Natural killer cell treated with Interleukin-12 subunit alpha and Interleukin-12 subunit beta and Interleukin-15 and Interleukin-18, amount 100 ng/mL, for 72 hours (primary cell): ENCODE results near the gene LHFPL2. TPM values are rescaled to one million over a fixed set of nuclear protein-coding genes. Genes with fewer than 3 reads are reported as not detected.

ENCODE experiments used
- ATAC-seq, 2 donors: fragments of 150-1000 bp; cut with Tn5 transposase in 1 of 2; sonication (Bioruptor Pico), chemical (Tn5 transposase) in 1 of 2; 2 replicates each; pipeline ENCODE4 v1.10.0; 2021
- DNase-seq: peaks from one replicate; pipeline ENCODE4 v3.0.0; 2022; ENCODE audit warnings: low spot score
- H3K27ac Mint-ChIP-seq, 2 donors: 1 replicate in 1 of 2; 2 replicates in 1 of 2; pipeline ENCODE4 v1.8.0; 2022; ENCODE audit warnings: mixed read lengths in 2 of 2, mild to moderate bottlenecking in 1 of 2, moderate library complexity in 1 of 2
- H3K27me3 Mint-ChIP-seq, 2 donors: 1 replicate in 1 of 2; 2 replicates in 1 of 2; pipeline ENCODE4 v1.8.0; 2022; ENCODE audit warnings: mixed read lengths in 2 of 2
- H3K36me3 Mint-ChIP-seq: one replicate; pipeline ENCODE4 v1.8.0; 2022; ENCODE audit warnings: mixed read lengths
- H3K4me1 Mint-ChIP-seq, 2 donors: 1 replicate in 1 of 2; 2 replicates in 1 of 2; pipeline ENCODE4 v1.8.0; 2022; ENCODE audit warnings: low read depth in 2 of 2, mixed read lengths in 2 of 2, mild to moderate bottlenecking in 1 of 2
- H3K4me3 Mint-ChIP-seq: one replicate; pipeline ENCODE4 v1.8.0; 2022; ENCODE audit warnings: mixed read lengths
- H3K9me3 Mint-ChIP-seq: 2 replicates; pipeline ENCODE4 v1.8.0; 2022; ENCODE audit warnings: mixed read lengths
- total RNA-seq, 2 donors: library from RNA; stranded (reverse); gene quantifications; one replicate each; pipeline ENCODE4 v1.2.3, GENCODE V29; 2022

LHFPL2 gene
- total RNA-seq, 2 donors from 2014 or later: 0.45 to 1.8 TPM

- ATAC-seq (no peak), DNase-seq (no peak)
- peaks cover 13% of the 10 kb centered on the region in 2 donors for H3K27me3 Mint-ChIP-seq
- no peak overlapping the region for H3K27ac Mint-ChIP-seq
- no peak overlapping the region for H3K4me3 Mint-ChIP-seq
- H3K4me1 Mint-ChIP-seq: peaks cover 17 to 19% of the 10 kb centered on the region in 2 donors
- no peaks in the 10 kb centered on the region for H3K9me3 Mint-ChIP-seq
- H3K36me3 Mint-ChIP-seq: no peaks in the 10 kb centered on the region
Observed at GRCh38 chr5:78550891-78551290, 97.7 kb downstream of the LHFPL2 start.

GRCh38 chr5:78549043-78549442, 99.5 kb downstream of the LHFPL2 start:
- Mint-ChIP-seq H3K4me1 (peaks cover 17 to 18% of the 10 kb centered on the region in 2 donors), H3K4me3 (no peak overlapping the region), H3K27me3 (peaks cover 10% of the 10 kb centered on the region in 2 donors), H3K27ac (no peak overlapping the region), H3K9me3 (no peaks in the 10 kb centered on the region), H3K36me3 (no peaks in the 10 kb centered on the region)
- DNase-seq (no peak), ATAC-seq (peak; percentile 69 to 71)

DNA sequence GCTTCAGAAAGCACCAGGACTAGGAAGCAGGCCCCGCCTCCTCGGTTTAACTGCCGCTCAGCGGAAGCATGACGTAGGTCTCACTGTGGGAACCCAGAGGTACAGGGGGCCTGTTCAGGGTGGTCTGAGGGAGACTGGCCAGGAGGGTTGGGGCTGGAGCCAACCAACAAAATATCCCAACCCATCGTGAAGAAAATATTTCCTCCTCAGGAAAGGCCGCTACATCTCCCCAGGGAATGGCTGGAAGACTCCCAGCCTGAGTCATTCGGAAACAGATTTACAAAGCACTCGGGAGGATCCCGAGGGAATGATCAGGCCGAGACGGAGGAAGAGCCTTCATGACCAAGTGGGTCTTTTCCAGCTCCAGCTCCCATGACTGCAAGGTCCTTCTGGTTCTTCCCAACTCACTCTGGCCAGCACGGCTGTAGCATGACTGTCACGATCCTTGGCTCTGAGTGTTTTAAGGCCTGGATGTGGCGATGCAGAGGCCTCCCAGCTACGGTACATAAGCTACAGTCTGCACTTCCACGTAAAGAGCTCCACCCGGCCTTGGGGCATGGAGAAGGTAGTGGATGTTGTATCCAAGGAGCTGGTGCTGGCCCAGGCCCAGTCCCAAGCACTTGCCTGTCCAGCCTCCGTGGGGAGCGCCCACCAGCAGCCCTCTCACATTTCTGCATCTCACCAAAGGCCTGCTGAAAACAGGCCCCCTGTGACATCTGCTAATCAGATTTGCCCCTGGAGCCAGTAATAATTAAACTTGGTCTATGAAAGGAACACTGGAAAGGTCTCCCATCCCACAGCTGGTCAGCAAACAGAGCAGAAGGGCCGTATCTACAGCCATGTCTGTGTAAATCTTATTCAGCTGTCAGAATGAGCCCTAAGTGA, 100.6 kb downstream of the LHFPL2 start:
- ATAC-seq: no peak
- no peaks in the 10 kb centered on the region for H3K9me3 Mint-ChIP-seq
- no peaks in the 10 kb centered on the region for H3K36me3 Mint-ChIP-seq
- H3K27ac Mint-ChIP-seq: no peak overlapping the region
- H3K4me1 Mint-ChIP-seq: peaks cover 7 to 9% of the 10 kb centered on the region in 2 donors
- H3K27me3 Mint-ChIP-seq: peaks cover 5 to 13% of the 10 kb centered on the region in 2 donors
- H3K4me3 Mint-ChIP-seq: no peak overlapping the region
- no peak for DNase-seq

DNA sequence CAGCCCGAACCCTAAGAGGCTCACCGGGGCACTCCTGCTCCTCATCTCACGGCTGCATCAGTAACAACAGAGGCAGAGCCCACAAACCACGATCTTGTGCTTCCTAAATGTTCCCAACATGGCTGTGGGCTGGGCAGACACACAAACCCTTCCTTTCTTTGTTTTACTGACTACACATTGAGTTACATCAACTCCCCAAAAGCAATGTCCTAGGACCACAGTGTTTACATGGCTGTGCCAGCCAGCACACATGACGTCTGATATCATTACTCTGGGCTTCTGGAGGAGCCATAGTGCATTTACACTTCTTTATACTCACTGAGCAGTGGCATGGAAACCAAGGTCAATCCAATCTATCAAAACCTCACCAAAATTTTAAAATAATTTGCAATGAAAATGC, 101.4 kb downstream of the LHFPL2 start:
- H3K4me1 Mint-ChIP-seq: peaks cover 0 to 4% of the 10 kb centered on the region in 2 donors
- H3K36me3 Mint-ChIP-seq: no peaks in the 10 kb centered on the region
- ATAC-seq (no peak), DNase-seq (no peak)
- no peak overlapping the region for H3K27ac Mint-ChIP-seq
- peaks cover 7 to 14% of the 10 kb centered on the region in 2 donors for H3K27me3 Mint-ChIP-seq
- H3K9me3 Mint-ChIP-seq: no peaks in the 10 kb centered on the region
- no peak overlapping the region for H3K4me3 Mint-ChIP-seq

GRCh38 chr5:78546276-78546996, 102.1 kb downstream of the LHFPL2 start:
- no peaks in the 10 kb centered on the region for H3K36me3 Mint-ChIP-seq
- DNase-seq: no peak
- H3K27me3 Mint-ChIP-seq: peaks cover 7 to 14% of the 10 kb centered on the region in 2 donors
- H3K9me3 Mint-ChIP-seq: no peaks in the 10 kb centered on the region
- H3K4me3 Mint-ChIP-seq: no peak overlapping the region
- no peak overlapping the region for H3K27ac Mint-ChIP-seq
- no peak for ATAC-seq
- H3K4me1 Mint-ChIP-seq: peaks cover 0 to 4% of the 10 kb centered on the region in 2 donors

DNA sequence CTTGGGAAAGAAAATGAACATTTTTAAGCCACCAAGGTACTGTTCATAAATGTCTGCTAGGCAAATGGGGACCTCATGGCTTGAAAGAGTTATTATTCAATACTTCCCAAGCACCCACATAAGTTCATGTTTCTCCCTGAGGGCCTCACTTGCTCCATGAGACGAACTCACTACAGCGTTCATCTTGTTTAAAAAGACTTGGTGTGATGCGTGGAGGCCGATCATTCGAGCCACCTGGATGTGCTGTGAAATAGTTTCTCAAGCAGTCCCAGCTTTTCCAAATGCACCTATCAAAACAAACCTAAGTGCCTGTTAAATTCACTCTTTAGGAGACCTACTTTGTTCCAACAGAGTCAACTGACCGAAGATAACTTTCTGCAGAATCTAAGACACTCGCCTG, 103.2 kb downstream of the LHFPL2 start:
- no peak for DNase-seq

GRCh38 chr5:78544561-78545201, 103.9 kb downstream of the LHFPL2 start:
- Mint-ChIP-seq H3K27me3 (peaks cover 5 to 14% of the 10 kb centered on the region in 2 donors), H3K36me3 (no peaks in the 10 kb centered on the region), H3K4me1 (peaks cover 0 to 4% of the 10 kb centered on the region in 2 donors), H3K27ac (no peak overlapping the region), H3K4me3 (no peak overlapping the region), H3K9me3 (no peaks in the 10 kb centered on the region)
- DNase-seq (no peak), ATAC-seq (peak in 1 of 2 donors; percentile 57)

More for the DNA sequence above, 103.2 kb downstream of the LHFPL2 start:
- Mint-ChIP-seq H3K9me3 (no peaks in the 10 kb centered on the region), H3K27me3 (peaks cover 7 to 14% of the 10 kb centered on the region in 2 donors), H3K4me1 (peaks cover 0 to 4% of the 10 kb centered on the region in 2 donors), H3K36me3 (no peaks in the 10 kb centered on the region), H3K27ac (no peak overlapping the region), H3K4me3 (no peak overlapping the region)
- no peak for ATAC-seq

- H3K27ac Mint-ChIP-seq: no peak overlapping the region
- H3K36me3 Mint-ChIP-seq: no peaks in the 10 kb centered on the region
- H3K4me3 Mint-ChIP-seq: no peak overlapping the region
- no peak for ATAC-seq
- H3K27me3 Mint-ChIP-seq: peaks cover 5 to 14% of the 10 kb centered on the region in 2 donors
- no peaks in the 10 kb centered on the region for H3K9me3 Mint-ChIP-seq
- DNase-seq: no peak
- no peaks in the 10 kb centered on the region for H3K4me1 Mint-ChIP-seq
Observed at GRCh38 chr5:78543916-78544315, 104.7 kb downstream of the LHFPL2 start.

DNA sequence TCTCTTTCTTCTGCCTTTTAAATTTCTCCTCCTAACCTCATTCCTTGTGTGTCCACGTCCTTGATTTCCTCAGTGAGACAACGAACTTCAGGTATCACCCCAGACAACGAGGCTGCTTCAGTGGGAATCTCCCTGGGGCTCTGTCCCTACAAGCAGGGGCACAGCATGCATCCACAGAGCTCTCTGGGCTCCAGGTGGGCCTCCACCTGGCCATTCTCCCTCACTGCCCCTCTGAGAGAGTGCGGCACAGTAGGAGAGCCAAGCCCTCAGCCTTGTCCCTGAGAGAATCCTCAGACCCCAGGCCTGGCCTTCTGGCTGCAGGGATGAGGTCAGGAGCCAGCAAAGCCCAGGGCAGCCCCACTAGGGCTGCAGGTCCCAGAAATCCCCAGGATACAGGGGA, 105.3 kb downstream of the LHFPL2 start:
- no peak overlapping the region for H3K27ac Mint-ChIP-seq
- no peaks in the 10 kb centered on the region for H3K9me3 Mint-ChIP-seq
- no peaks in the 10 kb centered on the region for H3K36me3 Mint-ChIP-seq
- ATAC-seq (no peak), DNase-seq (no peak)
- peaks cover 8 to 14% of the 10 kb centered on the region in 2 donors for H3K27me3 Mint-ChIP-seq
- H3K4me1 Mint-ChIP-seq: peaks cover 0 to 4% of the 10 kb centered on the region in 2 donors
- no peak overlapping the region for H3K4me3 Mint-ChIP-seq

- peaks cover 10 to 14% of the 10 kb centered on the region in 2 donors for H3K27me3 Mint-ChIP-seq
- H3K4me3 Mint-ChIP-seq: no peak overlapping the region
- DNase-seq: no peak
- no peak overlapping the region for H3K27ac Mint-ChIP-seq
- ATAC-seq: no peak
- H3K9me3 Mint-ChIP-seq: no peaks in the 10 kb centered on the region
- H3K36me3 Mint-ChIP-seq: no peaks in the 10 kb centered on the region
- peaks cover 0 to 4% of the 10 kb centered on the region in 2 donors for H3K4me1 Mint-ChIP-seq
Observed at GRCh38 chr5:78542321-78542840, 106.2 kb downstream of the LHFPL2 start.

GRCh38 chr5:78541086-78541654, 107.4 kb downstream of the LHFPL2 start:
- Mint-ChIP-seq H3K36me3 (no peaks in the 10 kb centered on the region), H3K4me1 (peaks cover 0 to 4% of the 10 kb centered on the region in 2 donors), H3K4me3 (no peak overlapping the region), H3K9me3 (no peaks in the 10 kb centered on the region), H3K27ac (no peak overlapping the region), H3K27me3 (peaks cover 14 to 15% of the 10 kb centered on the region in 2 donors)
- DNase-seq (no peak), ATAC-seq (no peak)

DNA sequence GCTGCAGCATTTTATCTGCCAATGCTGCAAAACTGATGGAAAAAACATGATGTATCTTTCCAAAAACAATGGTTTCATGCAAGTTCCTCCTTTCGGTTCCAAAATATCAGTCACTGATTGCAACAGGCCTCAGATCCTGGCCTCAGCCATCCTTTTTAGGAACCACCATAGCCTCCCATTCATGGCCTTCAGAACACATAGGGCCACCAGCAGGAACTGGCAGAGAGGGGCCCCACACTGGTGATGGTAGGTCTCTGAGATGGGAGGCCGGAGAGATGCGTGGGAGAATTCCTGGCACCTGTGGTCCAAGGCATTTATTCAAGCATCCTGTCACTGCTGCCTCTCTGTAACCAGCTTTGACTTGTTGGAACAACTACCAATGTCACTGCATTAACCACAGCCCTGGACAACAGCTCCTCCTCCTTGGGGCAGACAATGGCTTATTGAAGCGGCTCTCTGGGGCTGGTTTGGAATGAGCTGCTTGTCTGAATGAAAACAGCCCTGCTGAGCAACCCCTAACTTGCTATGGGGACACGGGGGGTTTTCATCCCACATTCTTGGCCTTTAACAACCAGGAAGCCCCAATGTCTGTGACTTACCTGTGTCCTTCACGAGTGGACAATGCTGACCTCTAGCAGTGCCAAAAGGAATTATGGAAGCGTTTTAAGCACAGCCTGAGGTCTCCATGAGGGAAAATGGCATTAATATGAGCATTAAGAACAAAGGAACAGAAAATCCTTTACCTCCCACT, 108.1 kb downstream of the LHFPL2 start:
- Mint-ChIP-seq H3K36me3 (no peaks in the 10 kb centered on the region), H3K9me3 (no peaks in the 10 kb centered on the region), H3K4me1 (peaks cover 0 to 4% of the 10 kb centered on the region in 2 donors), H3K27ac (no peak overlapping the region), H3K27me3 (peaks cover 14 to 15% of the 10 kb centered on the region in 2 donors), H3K4me3 (no peak overlapping the region)
- ATAC-seq: no peak
- no peak for DNase-seq
